ENCODE results near the gene USP47.

Gene USP47

GRCh38 chr11:12003336-12003735 is 161.6 kb downstream of the USP47 start:
- Histone ChIP-seq H3K36me3 (ENCODE audit: control insufficient read depth in 2 of 2, insufficient read depth in 1 of 2, low read length in 2 of 2) (peaks cover 0 to 4% of the 10 kb centered on the region in 2 experiments; a peak in 1 of 3 replicates), H3K4me3 (ENCODE audit: low read depth, low read length) (no peak overlapping the region), H3K4me1 (ENCODE audit: control insufficient read depth, insufficient read depth, low read length) (no peaks in the 10 kb centered on the region), H3K9me3 (ENCODE audit: control insufficient read depth, insufficient read depth, low read depth, low read length) (no peaks in the 10 kb centered on the region), H3K27ac (ENCODE audit: extremely low read depth, low read depth, low read length) (no peak overlapping the region)
- POLR2A ChIA-PET: no interaction called here
- TF ChIP-seq SALL2 (tag by site-specific recombination; IDR thresholded peaks at IDR 0.05; ENCODE audit: borderline replicate concordance): no peak
- no peak for TF ChIP-seq ZNF501 (tag by site-specific recombination; IDR thresholded peaks at IDR 0.05)
- no peak for TF ChIP-seq PRDM10 (tag by site-specific recombination; IDR thresholded peaks at IDR 0.05)
- TF ChIP-seq ZNF580 (tag by site-specific recombination; IDR thresholded peaks at IDR 0.05): no peak
- TF ChIP-seq KLF10 (tag by site-specific recombination; IDR thresholded peaks at IDR 0.05): no peak
- no peak for TF ChIP-seq ZNF416 (tag by site-specific recombination; IDR thresholded peaks at IDR 0.05)
- no peak for TF ChIP-seq ZNF639 (tag by site-specific recombination; IDR thresholded peaks at IDR 0.05)
- TF ChIP-seq ZNF791 (tag by site-specific recombination; IDR thresholded peaks at IDR 0.05): no peak
- no peak for TF ChIP-seq ZNF223 (tag by site-specific recombination; IDR thresholded peaks at IDR 0.05)
- no peak for TF ChIP-seq KLF16 (tag by site-specific recombination; IDR thresholded peaks at IDR 0.05)
- no peak for TF ChIP-seq ZNF529 (tag by site-specific recombination; IDR thresholded peaks at IDR 0.05; ENCODE audit: insufficient replicate concordance)
- no peak for TF ChIP-seq ZNF366 (tag by site-specific recombination; conservative IDR thresholded peaks at IDR 0.05)
- TF ChIP-seq ZNF169 (tag by site-specific recombination; IDR thresholded peaks at IDR 0.05): no peak
- no peak for TF ChIP-seq ZNF157 (tag by site-specific recombination; IDR thresholded peaks at IDR 0.05)
- TF ChIP-seq ZNF114 (tag by site-specific recombination; IDR thresholded peaks at IDR 0.05): no peak
- TF ChIP-seq SP3 (tag by site-specific recombination; IDR thresholded peaks at IDR 0.05): no peak
- TF ChIP-seq ZFP3 (tag by site-specific recombination; IDR thresholded peaks at IDR 0.05; ENCODE audit: low read depth): no peak
- no peak for TF ChIP-seq ZNF184 (tag by site-specific recombination; IDR thresholded peaks at IDR 0.05)
- TF ChIP-seq ZNF514 (tag by site-specific recombination; IDR thresholded peaks at IDR 0.05): no peak
- no peak for TF ChIP-seq KLF8 (tag by site-specific recombination; IDR thresholded peaks at IDR 0.05)
- CTCF ChIA-PET: interaction anchor here (0.7 kb wide), 1 partner anchor 169 kb away, joined by 3 read pairs; no protein-coding TSS in a partner anchor

- POLR2A ChIA-PET: no interaction called here
- Histone ChIP-seq H3K4me3 (ENCODE audit: low read depth, low read length) (no peak overlapping the region), H3K27ac (ENCODE audit: extremely low read depth, low read depth, low read length) (no peak overlapping the region), H3K4me1 (ENCODE audit: control insufficient read depth, insufficient read depth, low read length) (no peaks in the 10 kb centered on the region), H3K36me3 (ENCODE audit: control insufficient read depth in 2 of 2, insufficient read depth in 1 of 2, low read length in 2 of 2) (peaks cover 0 to 4% of the 10 kb centered on the region in 2 experiments; a peak in 1 of 3 replicates), H3K9me3 (ENCODE audit: control insufficient read depth, insufficient read depth, low read depth, low read length) (no peaks in the 10 kb centered on the region)
- CTCF ChIA-PET: interaction anchor here (0.6 to 0.7 kb wide), 2 partner anchors 27 to 169 kb away, joined by 3 to 4 read pairs; no protein-coding TSS in a partner anchor
- TF ChIP-seq ZFP69B (tag by site-specific recombination; IDR thresholded peaks at IDR 0.05) (no peak), ZNF558 (tag by site-specific recombination; IDR thresholded peaks at IDR 0.05) (no peak), ZNF239 (tag by site-specific recombination; IDR thresholded peaks at IDR 0.05) (no peak), ZNF16 (tag by site-specific recombination; IDR thresholded peaks at IDR 0.05; ENCODE audit: low read depth) (no peak), ZNF341 (tag by site-specific recombination; IDR thresholded peaks at IDR 0.05; ENCODE audit: low read depth) (no peak), ZNF121 (tag by site-specific recombination; IDR thresholded peaks at IDR 0.05) (no peak), ZNF155 (tag by site-specific recombination; IDR thresholded peaks at IDR 0.05) (no peak), ZNF830 (tag by site-specific recombination; IDR thresholded peaks at IDR 0.05; ENCODE audit: low read depth) (no peak), ZNF169 (tag by site-specific recombination; IDR thresholded peaks at IDR 0.05) (no peak)
Measured at GRCh38 chr11:12003815-12004214, 162.0 kb downstream of the USP47 start.

All from HEK293 (cell line).